GM23338 (cell line): ENCODE measurements around the gene STIM2. TPM values are rescaled to one million over a fixed set of nuclear protein-coding genes. Genes with fewer than 3 reads are reported as not detected.

ENCODE experiments used
- ATAC-seq: fragments of 200-7000 bp; cut with Tn5 transposase; 3 replicates; pipeline ENCODE4 v1.9.1; 2020
- DNase-seq: peaks from one replicate; pipeline ENCODE4 v3.0.0-alpha.2; 2015; ENCODE audit warnings: low spot score
- H2AFZ ChIP-seq: fragments of 200-600 bp; sonication (generic); 2 replicates; pipeline ENCODE4 v1.8.0; 2016; ENCODE audit warnings: antibody characterized with exemption, mild to moderate bottlenecking, moderate library complexity
- H3F3A ChIP-seq: fragments of 200-600 bp; sonication (generic); replicated peaks from 2 replicates; pipeline ENCODE4 v1.8.0; 2017; ENCODE audit warnings: antibody characterized with exemption, mixed run types, low read depth
- H3K27ac ChIP-seq: fragments of 200-600 bp; sonication (generic); 2 replicates; pipeline ENCODE4 v1.6.1; 2016; ENCODE audit warnings: low read depth
- H3K27me3 ChIP-seq: fragments of 200-600 bp; sonication (generic); 2 replicates; pipeline ENCODE4 v1.8.0; 2016; ENCODE audit warnings: mild to moderate bottlenecking, mixed run types, moderate library complexity; ENCODE audit not compliant: insufficient read depth
- H3K36me3 ChIP-seq: fragments of 200-600 bp; sonication (generic); 2 replicates; pipeline ENCODE4 v1.8.0; 2016; ENCODE audit warnings: mild to moderate bottlenecking; ENCODE audit not compliant: insufficient read depth
- H3K4me1 ChIP-seq: fragments of 200-600 bp; sonication (generic); 2 replicates; pipeline ENCODE4 v1.8.0; 2016; ENCODE audit warnings: mild to moderate bottlenecking, moderate library complexity; ENCODE audit not compliant: insufficient read depth
- H3K4me2 ChIP-seq: fragments of 200-600 bp; sonication (generic); 2 replicates; pipeline ENCODE4 v1.7.1; 2017; ENCODE audit warnings: mixed run types
- H3K4me3 ChIP-seq: fragments of 200-600 bp; sonication (generic); 2 replicates; pipeline ENCODE4 v1.6.1; 2016; ENCODE audit warnings: mixed run types
- H3K79me2 ChIP-seq: fragments of 200-600 bp; sonication (generic); replicated peaks from 2 replicates; pipeline ENCODE4 v1.8.0; 2017; ENCODE audit warnings: mild to moderate bottlenecking; ENCODE audit not compliant: insufficient read depth
- H3K9me2 ChIP-seq: fragments of 200-600 bp; sonication (generic); 2 replicates; pipeline ENCODE4 v1.8.0; 2017; ENCODE audit not compliant: insufficient read depth
- H4K20me1 ChIP-seq: fragments of 200-600 bp; sonication (generic); replicated peaks from 2 replicates; pipeline ENCODE4 v1.8.0; 2017; ENCODE audit warnings: mild to moderate bottlenecking; ENCODE audit not compliant: insufficient read depth
- H3K27ac Mint-ChIP-seq: 2 replicates; pipeline ENCODE4 v1.8.0; 2020; ENCODE audit warnings: inconsistent platforms, mild to moderate bottlenecking, moderate library complexity, mixed read lengths
- H3K27me3 Mint-ChIP-seq: 3 replicates; pipeline ENCODE4 v1.8.0; 2022; ENCODE audit warnings: low read depth, mild to moderate bottlenecking, moderate library complexity, mixed read lengths, inconsistent platforms; ENCODE audit not compliant: insufficient read depth, poor library complexity
- H3K36me3 Mint-ChIP-seq: 3 replicates; pipeline ENCODE4 v1.8.0; 2021; ENCODE audit warnings: low read depth, mild to moderate bottlenecking, inconsistent platforms, moderate library complexity, mixed read lengths
- H3K4me1 Mint-ChIP-seq: 3 replicates; pipeline ENCODE4 v1.8.0; 2020; ENCODE audit warnings: mild to moderate bottlenecking, inconsistent platforms, mixed read lengths
- H3K4me3 Mint-ChIP-seq: 3 replicates; pipeline ENCODE4 v1.8.0; 2021; ENCODE audit warnings: moderate library complexity, mild to moderate bottlenecking, inconsistent platforms, mixed read lengths
- H3K9me3 Mint-ChIP-seq: 3 replicates; pipeline ENCODE4 v1.8.0; 2020; ENCODE audit warnings: moderate library complexity, mild to moderate bottlenecking, inconsistent platforms, mixed read lengths
- CREB1 ChIP-seq: fragments of 250-450 bp; sonication (Bioruptor Pico); IDR thresholded peaks from 2 replicates; pipeline ENCODE4 v1.5.0; 2020; ENCODE audit warnings: low read depth, mild to moderate bottlenecking, moderate library complexity
- EZH2 ChIP-seq: fragments of 200-600 bp; sonication (generic); IDR thresholded peaks from one replicate; pipeline ENCODE4 v1.8.0; 2017; ENCODE audit warnings: antibody characterized with exemption, mild to moderate bottlenecking, low read depth; ENCODE audit not compliant: unreplicated experiment
- EZH2phosphoT487 ChIP-seq: fragments of 200-600 bp; sonication (generic); IDR thresholded peaks from one replicate; pipeline ENCODE4 v1.8.1; 2018; ENCODE audit warnings: antibody characterized with exemption; ENCODE audit not compliant: unreplicated experiment
- JUNB ChIP-seq: IDR thresholded peaks from one replicate; pipeline ENCODE4 v1.6.1; 2016; ENCODE audit warnings: antibody characterized with exemption; ENCODE audit not compliant: unreplicated experiment
- NANOG ChIP-seq: IDR thresholded peaks from 2 replicates; pipeline ENCODE4 v1.6.1; 2016; ENCODE audit warnings: antibody characterized with exemption, borderline replicate concordance
- POLR2AphosphoS5 ChIP-seq: IDR thresholded peaks from 2 replicates; pipeline ENCODE4 v1.6.1; 2016; ENCODE audit warnings: antibody characterized with exemption, low read depth
- STAT1 ChIP-seq: IDR thresholded peaks from one replicate; pipeline ENCODE4 v1.6.1; 2016; ENCODE audit warnings: antibody characterized with exemption; ENCODE audit not compliant: unreplicated experiment
- ZNF114 ChIP-seq: fragments of 250-450 bp; sonication (Bioruptor Pico); IDR thresholded peaks from 2 replicates; pipeline ENCODE4 v1.5.0; 2020; ENCODE audit warnings: mild to moderate bottlenecking, moderate library complexity
- ZNF331 ChIP-seq: fragments of 250-450 bp; sonication (Bioruptor Pico); IDR thresholded peaks from 2 replicates; pipeline ENCODE4 v1.5.0; 2020; ENCODE audit warnings: low read depth, mild to moderate bottlenecking, moderate library complexity
- polyA plus RNA-seq: library from polyadenylated mRNA; unstranded; fragments of >200 nt; fragmentation: Nextera tagmentation; extraction: Ambion mirVana; gene quantifications from 2 replicates; pipeline ENCODE4 v1.2.1, GENCODE V29; 2016
- total RNA-seq: library from RNA; depleted of rRNA; stranded (reverse); fragments of >200 nt; shearing (Covaris generic); gene quantifications from 2 replicates; pipeline ENCODE4 v1.2.3, GENCODE V29; 2014
- TF ChIP-seq, protein P1 (sequence below), 2 experiments: fragments of 200-600 bp in 1 of 2; sonication (generic) in 1 of 2; conservative IDR thresholded peaks; 2 replicates each; pipeline versions ENCODE4 v1.5.1 to v1.6.1; 2016 to 2017; ENCODE audit warnings: antibody characterized with exemption in 2 of 2, low read depth in 2 of 2, mild to moderate bottlenecking in 2 of 2, moderate library complexity in 1 of 2
- TF ChIP-seq, protein P2 (sequence below): IDR thresholded peaks from 2 replicates; pipeline ENCODE4 v1.6.1; 2016; ENCODE audit warnings: antibody characterized with exemption
- TF ChIP-seq, protein P3 (sequence below): IDR thresholded peaks from one replicate; pipeline ENCODE4 v1.6.1; 2018; ENCODE audit warnings: antibody characterized with exemption; ENCODE audit not compliant: unreplicated experiment

Gene STIM2
- total and polyA plus RNA-seq, 2 experiments from 2014 or later, result 13.1 to 17.8 TPM

DNA sequence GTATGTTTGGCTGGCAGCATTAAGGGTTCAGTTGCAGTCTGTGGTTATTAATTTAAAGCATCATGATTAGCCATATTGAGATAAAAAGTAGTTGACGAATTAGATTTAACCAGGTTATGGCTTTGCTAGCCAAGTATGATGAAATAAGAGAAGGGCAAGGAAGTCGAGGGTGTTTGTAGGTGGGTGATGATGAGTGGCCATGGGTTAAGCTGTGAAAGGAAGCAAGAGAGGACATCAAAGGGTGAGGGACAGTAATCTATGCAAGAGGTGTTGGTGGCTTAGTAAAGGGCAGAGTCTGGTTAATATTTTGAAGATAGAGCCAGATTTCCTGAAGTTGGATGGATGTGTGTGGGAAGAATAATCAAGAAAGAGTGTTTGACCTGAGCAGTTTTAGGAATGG is 44.5 kb downstream of the STIM2 start:
- Mint-ChIP-seq H3K36me3 (no peaks in the 10 kb centered on the region), H3K9me3 (no peaks in the 10 kb centered on the region), H3K27ac (peak overlapping the region; percentile 2; the same call in 1 of the 2 replicates), H3K27me3 (no peaks in the 10 kb centered on the region), H3K4me3 (no peak overlapping the region), H3K4me1 (peaks cover 30% of the 10 kb centered on the region)
- Histone ChIP-seq H3K36me3 (no peaks in the 10 kb centered on the region), H2AFZ (no peak overlapping the region), H3K27ac (no peak overlapping the region), H3K4me3 (no peak overlapping the region), H3K4me1 (peaks cover 25% of the 10 kb centered on the region), H3K27me3 (no peaks in the 10 kb centered on the region), H3K4me2 (no peak overlapping the region), H3K9me2 (no peaks in the 10 kb centered on the region), H3K79me2 (peaks cover 35% of the 10 kb centered on the region), H4K20me1 (peaks cover 5% of the 10 kb centered on the region), H3F3A (no peaks in the 10 kb centered on the region)
- ATAC-seq, result no peak
- TF ChIP-seq JUNB, result no peak
- no peak for DNase-seq

DNA sequence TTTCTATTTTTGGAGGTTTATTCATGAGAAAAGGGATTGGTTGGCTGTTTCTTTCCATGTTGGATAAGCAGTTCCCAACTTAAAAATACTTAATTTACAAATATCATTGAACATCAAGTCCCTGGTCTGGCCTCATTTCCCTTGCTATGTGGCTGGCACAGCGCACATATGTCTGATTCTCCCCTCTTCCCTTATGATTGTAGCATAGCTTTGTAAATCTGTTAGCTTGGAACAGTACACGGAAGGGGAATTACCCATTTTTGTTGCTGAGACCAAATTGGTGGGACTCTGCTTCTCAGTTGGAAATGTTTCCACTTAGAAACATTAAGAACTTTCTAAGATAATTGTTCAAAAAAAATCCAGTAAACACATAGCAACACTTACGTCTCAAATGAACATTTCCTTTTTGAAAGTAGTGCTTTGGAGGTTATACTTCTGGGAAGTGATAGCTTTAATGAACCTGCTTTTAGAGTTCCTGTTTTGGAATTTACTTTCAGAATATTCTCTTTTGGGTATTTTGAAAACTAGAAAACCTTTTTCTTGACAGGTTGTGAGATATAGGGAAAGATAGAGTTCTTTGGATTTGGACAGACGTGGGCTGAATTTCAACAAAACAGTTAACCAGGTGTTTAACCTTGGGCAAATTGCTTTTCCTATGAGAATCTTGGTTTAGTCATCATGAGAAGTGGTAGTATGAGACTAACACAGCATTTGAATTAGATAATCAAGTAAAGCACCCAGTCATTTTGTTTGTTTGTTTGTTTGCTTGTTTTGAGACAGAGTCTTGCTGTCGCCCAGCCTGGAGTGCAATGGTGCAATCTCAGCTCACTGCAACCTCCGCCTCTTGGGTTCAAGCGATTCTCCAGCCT is 47.3 kb downstream of the STIM2 start:
- no peak overlapping the region for H3K4me3 ChIP-seq
- H3K4me2 ChIP-seq, result no peak overlapping the region
- Mint-ChIP-seq H3K4me1 (peaks cover 43% of the 10 kb centered on the region), H3K27ac (no peak overlapping the region), H3K9me3 (no peaks in the 10 kb centered on the region), H3K27me3 (no peaks in the 10 kb centered on the region), H3K36me3 (no peaks in the 10 kb centered on the region), H3K4me3 (no peak overlapping the region)
- H2AFZ ChIP-seq, result no peak overlapping the region
- peaks cover 41% of the 10 kb centered on the region for H3K4me1 ChIP-seq
- ATAC-seq (no peak), DNase-seq (no peak)
- H3K9me2 ChIP-seq, result no peaks in the 10 kb centered on the region
- no peaks in the 10 kb centered on the region; the same call in 1 of the 2 replicates for H4K20me1 ChIP-seq
- H3K36me3 ChIP-seq, result no peaks in the 10 kb centered on the region
- no peaks in the 10 kb centered on the region for H3F3A ChIP-seq
- no peak overlapping the region for H3K27ac ChIP-seq
- peaks cover 43% of the 10 kb centered on the region for H3K79me2 ChIP-seq
- no peaks in the 10 kb centered on the region for H3K27me3 ChIP-seq
- TF ChIP-seq CREB1 (CRISPR knock-in tag), result no peak
- no peak for TF ChIP-seq JUNB
- no peak for TF ChIP-seq NANOG
- TF ChIP-seq, protein P1, sequence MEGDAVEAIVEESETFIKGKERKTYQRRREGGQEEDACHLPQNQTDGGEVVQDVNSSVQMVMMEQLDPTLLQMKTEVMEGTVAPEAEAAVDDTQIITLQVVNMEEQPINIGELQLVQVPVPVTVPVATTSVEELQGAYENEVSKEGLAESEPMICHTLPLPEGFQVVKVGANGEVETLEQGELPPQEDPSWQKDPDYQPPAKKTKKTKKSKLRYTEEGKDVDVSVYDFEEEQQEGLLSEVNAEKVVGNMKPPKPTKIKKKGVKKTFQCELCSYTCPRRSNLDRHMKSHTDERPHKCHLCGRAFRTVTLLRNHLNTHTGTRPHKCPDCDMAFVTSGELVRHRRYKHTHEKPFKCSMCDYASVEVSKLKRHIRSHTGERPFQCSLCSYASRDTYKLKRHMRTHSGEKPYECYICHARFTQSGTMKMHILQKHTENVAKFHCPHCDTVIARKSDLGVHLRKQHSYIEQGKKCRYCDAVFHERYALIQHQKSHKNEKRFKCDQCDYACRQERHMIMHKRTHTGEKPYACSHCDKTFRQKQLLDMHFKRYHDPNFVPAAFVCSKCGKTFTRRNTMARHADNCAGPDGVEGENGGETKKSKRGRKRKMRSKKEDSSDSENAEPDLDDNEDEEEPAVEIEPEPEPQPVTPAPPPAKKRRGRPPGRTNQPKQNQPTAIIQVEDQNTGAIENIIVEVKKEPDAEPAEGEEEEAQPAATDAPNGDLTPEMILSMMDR (conservative IDR thresholded peaks at IDR 0.05; ENCODE audit: low read depth in 2 of 2), result no peak
- TF ChIP-seq EZH2phosphoT487, result no peak
- TF ChIP-seq, protein P2, sequence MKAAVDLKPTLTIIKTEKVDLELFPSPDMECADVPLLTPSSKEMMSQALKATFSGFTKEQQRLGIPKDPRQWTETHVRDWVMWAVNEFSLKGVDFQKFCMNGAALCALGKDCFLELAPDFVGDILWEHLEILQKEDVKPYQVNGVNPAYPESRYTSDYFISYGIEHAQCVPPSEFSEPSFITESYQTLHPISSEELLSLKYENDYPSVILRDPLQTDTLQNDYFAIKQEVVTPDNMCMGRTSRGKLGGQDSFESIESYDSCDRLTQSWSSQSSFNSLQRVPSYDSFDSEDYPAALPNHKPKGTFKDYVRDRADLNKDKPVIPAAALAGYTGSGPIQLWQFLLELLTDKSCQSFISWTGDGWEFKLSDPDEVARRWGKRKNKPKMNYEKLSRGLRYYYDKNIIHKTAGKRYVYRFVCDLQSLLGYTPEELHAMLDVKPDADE, result no peak
- TF ChIP-seq, protein P3, sequence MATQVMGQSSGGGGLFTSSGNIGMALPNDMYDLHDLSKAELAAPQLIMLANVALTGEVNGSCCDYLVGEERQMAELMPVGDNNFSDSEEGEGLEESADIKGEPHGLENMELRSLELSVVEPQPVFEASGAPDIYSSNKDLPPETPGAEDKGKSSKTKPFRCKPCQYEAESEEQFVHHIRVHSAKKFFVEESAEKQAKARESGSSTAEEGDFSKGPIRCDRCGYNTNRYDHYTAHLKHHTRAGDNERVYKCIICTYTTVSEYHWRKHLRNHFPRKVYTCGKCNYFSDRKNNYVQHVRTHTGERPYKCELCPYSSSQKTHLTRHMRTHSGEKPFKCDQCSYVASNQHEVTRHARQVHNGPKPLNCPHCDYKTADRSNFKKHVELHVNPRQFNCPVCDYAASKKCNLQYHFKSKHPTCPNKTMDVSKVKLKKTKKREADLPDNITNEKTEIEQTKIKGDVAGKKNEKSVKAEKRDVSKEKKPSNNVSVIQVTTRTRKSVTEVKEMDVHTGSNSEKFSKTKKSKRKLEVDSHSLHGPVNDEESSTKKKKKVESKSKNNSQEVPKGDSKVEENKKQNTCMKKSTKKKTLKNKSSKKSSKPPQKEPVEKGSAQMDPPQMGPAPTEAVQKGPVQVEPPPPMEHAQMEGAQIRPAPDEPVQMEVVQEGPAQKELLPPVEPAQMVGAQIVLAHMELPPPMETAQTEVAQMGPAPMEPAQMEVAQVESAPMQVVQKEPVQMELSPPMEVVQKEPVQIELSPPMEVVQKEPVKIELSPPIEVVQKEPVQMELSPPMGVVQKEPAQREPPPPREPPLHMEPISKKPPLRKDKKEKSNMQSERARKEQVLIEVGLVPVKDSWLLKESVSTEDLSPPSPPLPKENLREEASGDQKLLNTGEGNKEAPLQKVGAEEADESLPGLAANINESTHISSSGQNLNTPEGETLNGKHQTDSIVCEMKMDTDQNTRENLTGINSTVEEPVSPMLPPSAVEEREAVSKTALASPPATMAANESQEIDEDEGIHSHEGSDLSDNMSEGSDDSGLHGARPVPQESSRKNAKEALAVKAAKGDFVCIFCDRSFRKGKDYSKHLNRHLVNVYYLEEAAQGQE, result no peak
- no peak for TF ChIP-seq ZNF114 (CRISPR knock-in tag)
- no peak for TF ChIP-seq POLR2AphosphoS5
- no peak for TF ChIP-seq EZH2
- TF ChIP-seq ZNF331 (CRISPR knock-in tag), result no peak
- no peak for TF ChIP-seq STAT1
